Choroid plexus epithelial cell (primary cell): Measurements from ENCODE around the gene EPYC.
"Not testable (repeated sequence)": the region's sequence is repeated elsewhere in the genome, so short reads cannot be mapped to it uniquely, and the experiment has no call there.

Experiments used
- DNase-seq: peaks from one replicate; pipeline ENCODE4 v3.0.0-alpha.2; 2010; ENCODE audit warnings: low read depth
- H3K4me3 ChIP-seq: 2 replicates; pipeline ENCODE4 v1.5.1; 2011; ENCODE audit warnings: low read depth, mild to moderate bottlenecking, control low read depth, low read length, moderate library complexity
- CTCF ChIP-seq: conservative IDR thresholded peaks from 2 replicates; pipeline ENCODE4 v1.5.1; 2011; ENCODE audit warnings: low read depth, mild to moderate bottlenecking, control low read depth, inconsistent platforms, low read length, moderate library complexity

The EPYC gene

DNA sequence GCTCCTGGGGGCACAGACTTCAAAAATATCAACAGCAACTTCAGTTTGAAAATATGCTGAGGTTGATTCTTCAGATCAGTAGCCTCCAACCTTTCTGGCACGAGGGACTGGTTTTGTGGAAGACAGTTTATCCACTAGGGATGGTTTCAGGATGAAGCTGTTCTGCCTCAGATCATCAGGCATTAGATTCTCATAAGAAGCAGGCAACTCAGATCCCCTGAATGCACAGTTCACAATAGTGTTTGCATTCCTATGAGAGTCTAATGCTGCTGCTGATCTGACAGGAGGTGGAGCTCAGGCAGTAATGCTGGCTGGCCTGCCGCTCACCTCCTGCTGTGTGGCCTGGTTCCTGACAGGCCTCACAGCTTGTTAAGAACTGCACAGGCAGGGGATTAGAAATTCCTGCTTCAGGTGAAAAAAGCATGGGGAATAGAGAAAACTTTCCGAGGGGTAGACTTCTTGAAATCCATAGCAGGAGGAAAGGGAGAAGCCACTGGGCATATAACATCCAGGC, 12.8 kb downstream of the EPYC start:
- no peak for TF ChIP-seq CTCF
- DNase-seq, result peak; percentile 55
- H3K4me3 ChIP-seq, result no peak overlapping the region

- DNase-seq, result no peak
- TF ChIP-seq CTCF, result no peak
- H3K4me3 ChIP-seq, result no peak overlapping the region
Measured at GRCh38 chr12:90990611-90991010, 14.2 kb downstream of the EPYC start.

DNA sequence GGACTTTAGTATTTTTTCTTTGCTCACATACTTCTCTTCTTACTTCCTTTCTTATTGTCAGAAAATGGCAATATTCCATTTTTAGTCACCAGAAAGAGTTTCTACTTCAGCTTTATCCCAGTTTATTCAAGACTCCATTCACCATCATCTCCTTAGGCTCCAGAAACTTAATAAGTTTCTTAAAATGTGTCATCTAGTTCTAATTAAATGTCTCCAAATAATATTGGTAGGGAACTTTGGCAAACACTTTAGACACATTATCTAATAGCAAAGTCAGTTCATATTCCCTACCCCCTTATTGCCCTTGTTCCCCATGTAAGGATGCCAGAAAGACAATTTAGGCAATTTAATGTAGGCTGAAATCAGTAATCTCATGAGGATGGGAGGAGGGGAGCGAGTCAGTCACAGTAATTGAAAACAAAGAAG, 15.1 kb downstream of the EPYC start:
- no peak for TF ChIP-seq CTCF
- no peak overlapping the region for H3K4me3 ChIP-seq
- DNase-seq, result no peak

DNA sequence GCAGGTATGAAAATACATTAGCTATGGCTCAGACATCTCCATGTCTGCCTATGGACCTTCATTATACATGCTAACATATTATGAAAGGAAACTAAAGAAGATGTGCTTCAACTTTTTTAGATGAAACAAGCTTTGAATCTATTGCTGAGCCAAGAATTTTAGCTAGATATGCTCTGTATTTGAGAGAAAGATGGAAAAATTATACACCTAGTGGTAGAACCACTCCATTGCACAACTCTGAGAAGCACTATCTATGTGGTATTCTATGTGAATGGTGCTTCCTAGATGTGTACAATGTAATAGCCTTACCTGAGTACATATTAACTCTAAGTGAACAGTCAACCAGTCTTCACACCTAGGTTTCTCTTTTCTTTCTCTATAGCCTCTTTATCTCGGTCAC, 17.3 kb downstream of the EPYC start:
- no peak for TF ChIP-seq CTCF
- DNase-seq, result no peak
- H3K4me3 ChIP-seq, result no peak overlapping the region

DNA sequence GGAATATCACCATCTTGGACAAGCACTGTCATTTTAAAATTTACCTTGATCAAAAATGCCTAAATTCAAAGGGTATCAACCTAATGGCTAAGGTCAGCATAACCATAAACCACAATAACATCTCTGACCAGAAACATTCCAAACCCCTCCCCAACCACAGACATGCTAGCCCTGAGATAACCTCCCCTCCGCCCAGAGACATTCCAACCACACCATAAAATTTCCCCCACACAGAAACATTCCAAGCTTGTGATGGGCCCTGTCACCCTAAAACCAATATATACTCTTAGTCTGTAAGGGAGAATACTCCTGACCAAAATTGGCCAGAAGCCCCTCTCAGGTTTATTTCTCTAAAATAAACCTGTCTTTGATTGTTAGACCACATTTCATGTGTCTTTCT, 17.7 kb downstream of the EPYC start:
- DNase-seq, result peak; percentile 32
- H3K4me3 ChIP-seq, result no peak overlapping the region
- no peak for TF ChIP-seq CTCF

DNA sequence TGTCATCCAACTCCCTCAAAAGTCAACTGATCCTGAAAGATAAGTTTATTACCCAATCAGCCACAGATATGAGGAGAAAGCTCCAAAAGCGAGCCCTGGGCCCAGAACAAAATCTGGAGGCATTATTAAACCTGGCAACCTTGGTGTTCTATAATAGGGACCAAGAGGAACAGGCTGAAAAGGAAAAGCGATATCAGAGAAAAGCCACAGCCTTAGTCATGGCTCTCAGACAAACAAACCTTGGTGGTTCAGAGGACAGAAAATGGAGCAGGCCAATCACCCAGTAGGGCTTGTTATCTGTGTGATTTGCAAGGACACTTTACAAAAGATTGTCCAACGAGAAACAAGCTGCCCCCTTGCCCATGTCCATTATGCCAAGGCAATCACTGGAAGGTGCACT, 19.4 kb downstream of the EPYC start:
- DNase-seq, H3K4me3 ChIP-seq: not testable (repeated sequence)

DNA sequence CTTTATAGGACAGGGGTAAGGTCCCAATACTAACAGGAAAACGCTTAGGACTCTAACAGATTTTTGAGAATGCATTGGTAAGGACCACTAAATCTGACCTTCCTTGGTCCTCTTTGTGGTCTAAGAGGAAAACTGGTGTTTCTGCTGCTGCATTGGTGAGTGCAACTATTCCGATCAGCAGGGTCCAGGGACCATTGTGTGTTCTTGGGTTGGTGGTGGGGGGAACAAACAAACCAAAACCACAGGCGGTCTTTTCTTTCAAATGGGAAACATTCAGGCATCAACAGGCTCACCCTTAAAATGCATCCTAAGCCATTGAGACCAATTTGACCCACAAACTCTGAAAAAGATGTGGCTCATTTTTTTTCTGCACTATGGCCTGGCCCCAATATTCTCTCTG, 20.7 kb downstream of the EPYC start:
- no peak overlapping the region for H3K4me3 ChIP-seq
- TF ChIP-seq CTCF, result no peak
- DNase-seq, result no peak

GRCh38 chr12:90982170-90982569, 22.6 kb downstream of the EPYC start:
- TF ChIP-seq CTCF, result no peak
- no peak for DNase-seq
- H3K4me3 ChIP-seq, result no peak overlapping the region
